IMR-90 (cell line): ENCODE results near the gene ROGDI. TPM values are rescaled to one million over a fixed set of nuclear protein-coding genes. Genes with fewer than 3 reads are reported as not detected.

Experiments
- ATAC-seq: fragments of 200-7000 bp; cut with Tn5 transposase; 2 replicates; pipeline ENCODE4 v1.9.1; 2020; ENCODE audit warnings: low read depth, mild to moderate bottlenecking, moderate library complexity
- BruUV-seq: library from RNA; stranded (reverse); fragments of 400-500 nt; replicated peaks from 2 replicates; lab custom pipeline; 2021; lab: Mats Ljungman, UMichigan
- CTCF ChIA-PET: fragments of 300-600 bp; formaldehyde crosslinking; extraction: SDS; loops from one replicate; lab custom pipeline; 2021; ENCODE audit warnings: antibody characterized with exemption; lab: Yijun Ruan, JAX
- POLR2A ChIA-PET: fragments of 300-600 bp; sonication (Branson Sonifier 250); formaldehyde crosslinking; loops from one replicate; lab custom pipeline; 2022; ENCODE audit warnings: antibody characterized with exemption; ENCODE audit not compliant: unreplicated experiment; lab: Charles Lee
- DNase-seq: peaks from one replicate; pipeline ENCODE4 v3.0.0; 2013
- H2AFZ ChIP-seq: replicated peaks from 2 replicates; pipeline ENCODE3; 2013; ENCODE audit warnings: low read length, mild to moderate bottlenecking; ENCODE audit not compliant: poor library complexity
- H2AK5ac ChIP-seq: 2 replicates; pipeline ENCODE4 v1.6.1; 2013; ENCODE audit warnings: low read depth, low read length, inconsistent platforms
- H2AK9ac ChIP-seq: replicated peaks from 2 replicates; pipeline ENCODE3; 2013; ENCODE audit warnings: mild to moderate bottlenecking, low read depth, low read length, moderate library complexity; ENCODE audit not compliant: poor library complexity
- H2BK120ac ChIP-seq: 2 replicates; pipeline ENCODE4 v1.6.1; 2013; ENCODE audit warnings: low read depth, low read length, inconsistent platforms
- H2BK15ac ChIP-seq: 3 replicates; pipeline ENCODE4 v1.6.1; 2013; ENCODE audit warnings: low read depth, low read length, inconsistent platforms
- H2BK20ac ChIP-seq: 2 replicates; pipeline ENCODE4 v1.6.1; 2013; ENCODE audit warnings: low read depth, mild to moderate bottlenecking, inconsistent platforms, low read length, moderate library complexity
- H2BK5ac ChIP-seq: 2 replicates; pipeline ENCODE4 v1.6.1; 2013; ENCODE audit warnings: mild to moderate bottlenecking, low read depth, low read length, inconsistent platforms; ENCODE audit not compliant: poor library complexity, severe bottlenecking
- H3K14ac ChIP-seq: replicated peaks from 2 replicates; pipeline ENCODE4 v1.6.1; 2013; ENCODE audit warnings: low read depth, low read length, inconsistent platforms
- H3K18ac ChIP-seq: 2 replicates; pipeline ENCODE4 v1.6.1; 2013; ENCODE audit warnings: low read depth, low read length, control low read depth
- H3K23ac ChIP-seq: 2 replicates; pipeline ENCODE4 v1.6.1; 2013; ENCODE audit warnings: low read depth, low read length, inconsistent platforms
- H3K27ac ChIP-seq: 2 replicates; pipeline ENCODE4 v1.5.1; 2013; ENCODE audit warnings: mild to moderate bottlenecking, control low read depth, low read length; ENCODE audit not compliant: insufficient read depth
- H3K27me3 ChIP-seq: 2 replicates; pipeline ENCODE4 v1.6.1; 2013; ENCODE audit warnings: low read length; ENCODE audit not compliant: control insufficient read depth, insufficient read depth
- H3K36me3 ChIP-seq: 2 replicates; pipeline ENCODE4 v1.6.1; 2013; ENCODE audit warnings: low read length, mixed read lengths; ENCODE audit not compliant: control insufficient read depth, insufficient read depth
- H3K4ac ChIP-seq: 2 replicates; pipeline ENCODE4 v1.6.1; 2013; ENCODE audit warnings: low read depth, low read length, inconsistent platforms
- H3K4me1 ChIP-seq: 2 replicates; pipeline ENCODE4 v1.6.1; 2013; ENCODE audit warnings: low read length, mixed read lengths; ENCODE audit not compliant: control insufficient read depth, insufficient read depth
- H3K4me2 ChIP-seq: 2 replicates; pipeline ENCODE4 v1.6.1; 2013; ENCODE audit warnings: low read depth, mild to moderate bottlenecking, control low read depth, low read length, moderate library complexity
- H3K4me3 ChIP-seq: 2 replicates; pipeline ENCODE4 v1.5.1; 2013; ENCODE audit warnings: low read depth, mild to moderate bottlenecking, control low read depth, low read length, moderate library complexity; ENCODE audit not compliant: insufficient read depth
- H3K56ac ChIP-seq: 2 replicates; pipeline ENCODE4 v1.6.1; 2013; ENCODE audit warnings: low read length, inconsistent platforms; ENCODE audit not compliant: insufficient read depth; ENCODE audit errors: extremely low read depth
- H3K79me1 ChIP-seq, 2 experiments: 2 replicates each; pipeline ENCODE4 v1.6.1; 2013; ENCODE audit warnings: low read length in 2 of 2, inconsistent platforms in 1 of 2, low read depth in 1 of 2
- H3K9ac ChIP-seq: 2 replicates; pipeline ENCODE4 v1.6.1; 2013; ENCODE audit warnings: low read depth, low read length, control low read depth
- H3K9me1 ChIP-seq: 2 replicates; pipeline ENCODE4 v1.6.1; 2013; ENCODE audit warnings: low read length, inconsistent platforms; ENCODE audit not compliant: insufficient read depth
- H3K9me3 ChIP-seq: 2 replicates; pipeline ENCODE4 v1.6.1; 2013; ENCODE audit warnings: low read length; ENCODE audit not compliant: control insufficient read depth, insufficient read depth
- H4K20me1 ChIP-seq: 2 replicates; pipeline ENCODE4 v1.6.1; 2013; ENCODE audit warnings: low read length, inconsistent platforms; ENCODE audit not compliant: insufficient read depth
- H4K5ac ChIP-seq: 2 replicates; pipeline ENCODE4 v1.6.1; 2013; ENCODE audit warnings: mild to moderate bottlenecking, low read depth, low read length, control low read depth
- H4K8ac ChIP-seq, 2 experiments: 2 replicates each; pipeline ENCODE4 v1.6.1; 2013; ENCODE audit warnings: low read depth in 2 of 2, low read length in 2 of 2, control low read depth in 1 of 2, inconsistent platforms in 1 of 2
- H4K91ac ChIP-seq: 2 replicates; pipeline ENCODE4 v1.6.1; 2013; ENCODE audit warnings: low read depth, low read length, inconsistent platforms; ENCODE audit not compliant: insufficient read depth
- BHLHE40 ChIP-seq: fragments of 150-350 bp; IDR thresholded peaks from 2 replicates; pipeline ENCODE4 v1.6.1; 2016; ENCODE audit warnings: mild to moderate bottlenecking, low read depth, low read length
- CEBPB ChIP-seq: IDR thresholded peaks from 2 replicates; pipeline ENCODE4 v1.6.1; 2012; ENCODE audit warnings: low read depth, low read length, improper control_type of control experiment
- CHD1 ChIP-seq: IDR thresholded peaks from 2 replicates; pipeline ENCODE4 v1.6.1; 2012; ENCODE audit warnings: low read depth, low read length, improper control_type of control experiment
- ELK1 ChIP-seq: fragments of 150-350 bp; IDR thresholded peaks from 2 replicates; pipeline ENCODE4 v1.6.1; 2016; ENCODE audit warnings: low read depth, mild to moderate bottlenecking, low read length, moderate library complexity, borderline replicate concordance
- FOS ChIP-seq: fragments of 150-350 bp; IDR thresholded peaks from 2 replicates; pipeline ENCODE4 v1.6.1; 2016; ENCODE audit warnings: low read depth, low read length
- MAFK ChIP-seq: IDR thresholded peaks from 2 replicates; pipeline ENCODE4 v1.6.1; 2012; ENCODE audit warnings: low read depth, low read length, improper control_type of control experiment
- MAZ ChIP-seq: IDR thresholded peaks from 2 replicates; pipeline ENCODE4 v1.6.1; 2012; ENCODE audit warnings: low read depth, mild to moderate bottlenecking, low read length, improper control_type of control experiment, moderate library complexity, borderline replicate concordance
- MXI1 ChIP-seq: IDR thresholded peaks from 2 replicates; pipeline ENCODE4 v1.6.1; 2012; ENCODE audit warnings: low read depth, mild to moderate bottlenecking, low read length, moderate library complexity, borderline replicate concordance
- POLR2A ChIP-seq: IDR thresholded peaks from 2 replicates; pipeline ENCODE4 v1.6.1; 2012; ENCODE audit warnings: mild to moderate bottlenecking, low read depth, low read length
- RAD21 ChIP-seq: IDR thresholded peaks from 2 replicates; pipeline ENCODE4 v1.6.1; 2012; ENCODE audit warnings: low read length, improper control_type of control experiment
- RCOR1 ChIP-seq: IDR thresholded peaks from 2 replicates; pipeline ENCODE4 v1.6.1; 2012; ENCODE audit warnings: mild to moderate bottlenecking, low read length, improper control_type of control experiment; ENCODE audit not compliant: insufficient replicate concordance
- RFX5 ChIP-seq: IDR thresholded peaks from 2 replicates; pipeline ENCODE4 v1.8.0; 2012; ENCODE audit warnings: low read depth, mild to moderate bottlenecking, low read length, moderate library complexity
- SMC3 ChIP-seq: fragments of 150-350 bp; IDR thresholded peaks from 2 replicates; pipeline ENCODE4 v1.6.1; 2016; ENCODE audit warnings: low read depth, mild to moderate bottlenecking, antibody characterized with exemption, low read length, moderate library complexity
- USF2 ChIP-seq: fragments of 150-350 bp; IDR thresholded peaks from 2 replicates; pipeline ENCODE4 v1.6.1; 2017; ENCODE audit warnings: mild to moderate bottlenecking, antibody characterized with exemption, low read length, low read depth
- WGBS, 2 experiments: methylation state at CpG; one replicate each; pipeline versions ENCODE4 v1.1.5 to v1.1.7; 2013; ENCODE audit warnings: missing lambda C conversion rate in 2 of 2; ENCODE audit not compliant: insufficient read length in 1 of 2; ENCODE audit errors: extremely low coverage in 2 of 2; 5-methylcytosine and 5-hydroxymethylcytosine counted together
- dilution Hi-C: fragments of 300-500 bp; cut with HindIII; formaldehyde crosslinking; loops from one replicate; pipeline ENCODE4 v1.14.3; 2018; ENCODE audit warnings: low sequenced_read_pairs; ENCODE audit not compliant: unreplicated experiment
- in situ Hi-C: fragments of 300-500 bp; cut with MboI; formaldehyde crosslinking; loops from 3 replicates; pipeline ENCODE4 v1.14.3; 2019; ENCODE audit warnings: low sequenced_read_pairs, inconsistent platforms, mixed read lengths
- intact Hi-C: fragments of 100-400 bp; cut with micrococcal nuclease; formaldehyde crosslinking; loops from 2 replicates; pipeline ENCODE4 v1.10.0; 2022
- polyA plus RNA-seq, 3 experiments: library from polyadenylated mRNA; depleted of rRNA; stranded (reverse); fragments of >200 nt; gene quantifications; 2 replicates each; pipeline ENCODE4 v1.2.3, GENCODE V29; 2012; ENCODE audit warnings: low replicate concordance in 1 of 3
- total RNA-seq: library from RNA; depleted of rRNA; stranded (reverse); fragments of >200 nt; gene quantifications from 2 replicates; pipeline ENCODE4 v1.2.3, GENCODE V29; 2012

The ROGDI gene
- total and polyA plus RNA-seq, 2 of the 4 experiments (the other 2 are of a cell fraction): 13.6 to 27.1 TPM

GRCh38 chr16:4795181-4795827, 7.1 kb downstream of the ROGDI start, which contains the start of gene SMIM22:
Gene SMIM22 (plus strand): TSS chr16:4795369. CDS start chr16:4795735, 366 bp downstream.
- Histone ChIP-seq H2BK5ac (no peak within 1 kb of the TSS), H3K27me3 (no peaks in the 10 kb centered on the region), H3K9me1 (0 out of 2 replicates have a peak, but pooled peaks cover 3% of the 10 kb centered on the region), H4K5ac (no peak within 1 kb of the TSS), H2BK20ac (no peak within 1 kb of the TSS), H3K9ac (no peak within 1 kb of the TSS), H4K8ac (no peak within 1 kb of the TSS), H2BK15ac (no peak within 1 kb of the TSS), H3K18ac (no peak within 1 kb of the TSS), H3K36me3 (peaks cover 2% of the 10 kb centered on the region; the same call in 1 of the 2 replicates), H3K9me3 (no peaks in the 10 kb centered on the region), H2AK9ac (no peak within 1 kb of the TSS), H3K27ac (no peak within 1 kb of the TSS), H2BK120ac (no peak within 1 kb of the TSS), H3K4me3 (no peak within 1 kb of the TSS), H3K4ac (no peak within 1 kb of the TSS), H2AK5ac (no peak within 1 kb of the TSS), H4K20me1 (no peaks in the 10 kb centered on the region), H3K14ac (no peak within 1 kb of the TSS), H2AFZ (no peak within 1 kb of the TSS), H3K23ac (no peak within 1 kb of the TSS), H3K4me2 (no peak within 1 kb of the TSS), H3K79me1 (no peaks in the 10 kb centered on the region), H3K56ac (no peak within 1 kb of the TSS), H3K4me1 (no peaks in the 10 kb centered on the region), H4K91ac (no peak within 1 kb of the TSS)
- in situ Hi-C loops (no loop called here), dilution Hi-C loops (no loop called here), intact Hi-C loops (no loop called here)
- no TSS peak for BruUV-seq
- TF ChIP-seq CHD1 (no peak), BHLHE40 (no peak), RCOR1 (no peak), FOS (no peak), MAZ (no peak), MXI1 (no peak), RAD21 (no peak), RFX5 (no peak), SMC3 (no peak), POLR2A (no peak), MAFK (no peak), ELK1 (no peak), CEBPB (no peak), USF2 (no peak)
- WGBS, 2 experiments: 34% methylated on average over 2 of the region's 14 CpGs; no CpG with 5 or more reads in 1 of the 2 experiments
- POLR2A ChIA-PET: no interaction called here
- DNase-seq (no peak), ATAC-seq (no peak)
- CTCF ChIA-PET: no interaction called here
